ENCODE measurements around the gene OR2T5.
"Not testable (repeated sequence)": the region's sequence is repeated elsewhere in the genome, so short reads cannot be mapped to it uniquely, and the experiment has no call there.

OR2T5 gene

GRCh38 chr1:248507773-248508172 is 19.4 kb downstream of the OR2T5 start, which contains the start of gene OR2G6:
Gene OR2G6, plus strand, starts transcription at chr1:248508073. Its CDS starts 13,574 bp downstream, at chr1:248521647.
- FAIRE-seq, result not testable (repeated sequence)

GRCh38 chr1:248510217-248510616 is 21.8 kb downstream of the OR2T5 start:
- FAIRE-seq, result not testable (repeated sequence)

GRCh38 chr1:248521856-248522255 is 33.5 kb downstream of the OR2T5 start:
- FAIRE-seq, result no peak

GRCh38 chr1:248537449-248537848 is 49.1 kb downstream of the OR2T5 start:
- not testable (repeated sequence) for FAIRE-seq
